ENCODE measurements around the gene TSC22D2.

Gene TSC22D2

GRCh38 chr3:150367757-150368156 lies 40.3 kb upstream of the TSC22D2 start:
- no peak for TF ChIP-seq CTCF (IDR thresholded peaks at IDR 0.05; ENCODE audit: insufficient read depth, missing control alignments)
- DNase-seq (ENCODE audit: insufficient read length, low spot score) (no peak), FAIRE-seq (no peak)

GRCh38 chr3:150370122-150370602 lies 37.9 kb upstream of the TSC22D2 start:
- FAIRE-seq (no peak), DNase-seq (ENCODE audit: insufficient read length, low spot score) (no peak)

GRCh38 chr3:150370999-150371398 lies 37.1 kb upstream of the TSC22D2 start:
- no peak for FAIRE-seq
- no peak for DNase-seq (ENCODE audit: insufficient read length, low spot score)

More at GRCh38 chr3:150370122-150370602, 37.9 kb upstream of the TSC22D2 start:
- no peak for TF ChIP-seq CTCF (IDR thresholded peaks at IDR 0.05; ENCODE audit: insufficient read depth, missing control alignments)

GRCh38 chr3:150371741-150372254 lies 36.3 kb upstream of the TSC22D2 start:
- no peak for DNase-seq (ENCODE audit: insufficient read length, low spot score)
- no peak for FAIRE-seq
- TF ChIP-seq CTCF (IDR thresholded peaks at IDR 0.05; ENCODE audit: insufficient read depth, missing control alignments): no peak

More at GRCh38 chr3:150370999-150371398, 37.1 kb upstream of the TSC22D2 start:
- no peak for TF ChIP-seq CTCF (IDR thresholded peaks at IDR 0.05; ENCODE audit: insufficient read depth, missing control alignments)

- DNase-seq (ENCODE audit: insufficient read length, low spot score): no peak
- FAIRE-seq: no peak
- no peak for TF ChIP-seq CTCF (IDR thresholded peaks at IDR 0.05; ENCODE audit: insufficient read depth, missing control alignments)
These were observed 35.8 kb upstream of the TSC22D2 start for GRCh38 chr3:150372320-150372719.

- no peak for TF ChIP-seq CTCF (IDR thresholded peaks at IDR 0.05; ENCODE audit: insufficient read depth, missing control alignments)
- DNase-seq (ENCODE audit: insufficient read length, low spot score) (no peak), FAIRE-seq (no peak)
These were observed 35.4 kb upstream of the TSC22D2 start for GRCh38 chr3:150372722-150373121.

- FAIRE-seq: no peak
- no peak for DNase-seq (ENCODE audit: insufficient read length, low spot score)
- no peak for TF ChIP-seq CTCF (IDR thresholded peaks at IDR 0.05; ENCODE audit: insufficient read depth, missing control alignments)
These were observed 34.7 kb upstream of the TSC22D2 start for GRCh38 chr3:150373234-150373875.
